ENCODE data around the gene CD27. TPM values are rescaled to one million over a fixed set of nuclear protein-coding genes. Genes with fewer than 3 reads are reported as not detected.
"Not testable (repeated sequence)": the region's sequence is repeated elsewhere in the genome, so short reads cannot be mapped to it uniquely, and the experiment has no call there.

CD27 gene
- total and polyA plus RNA-seq, 2 donors (not counting 1 experiment from before 2014, with no cell fraction given): 102 to 116 TPM

DNA sequence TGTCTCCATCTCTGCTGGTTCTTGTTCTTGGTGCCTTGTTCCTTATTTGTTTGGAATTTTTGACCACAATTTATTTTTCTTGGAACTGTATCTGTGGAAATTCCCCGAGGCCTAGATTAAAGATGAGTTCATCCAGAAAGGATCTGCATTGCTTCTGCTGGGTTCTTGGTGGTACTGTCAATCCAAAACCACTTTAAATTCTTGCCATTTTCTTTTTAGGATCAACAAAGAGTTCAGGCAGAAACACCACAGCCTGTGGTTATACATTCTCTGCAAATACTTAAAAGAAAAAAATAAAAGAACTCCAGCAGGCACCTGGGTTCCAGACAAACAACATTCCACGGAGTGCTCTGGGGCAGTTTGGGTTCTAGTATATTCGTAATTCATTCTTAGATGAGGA is 31.7 kb downstream of the CD27 start:
- H3K4me1 ChIP-seq (ENCODE audit: control insufficient read depth in 2 of 2, insufficient read depth in 2 of 2, low read length in 2 of 2): no peaks in the 10 kb centered on the region
- ChIA-PET CTCF (no interaction called here), POLR2A (no interaction called here)
- WGBS (ENCODE audit: insufficient coverage): 100% methylated on average over 2 of the region's 3 CpGs
- DNase-seq (no peak), ATAC-seq (ENCODE audit: low read depth) (no peak)
- H3K4me3 Mint-ChIP-seq: no peak overlapping the region
- no peaks in the 10 kb centered on the region for H3K36me3 ChIP-seq (replicated peaks in 1 of 2; ENCODE audit: control extremely low read depth in 1 of 2, control insufficient read depth in 1 of 2, extremely low read depth in 1 of 2, insufficient read depth in 2 of 2, low read length in 1 of 2)
- no peaks in the 10 kb centered on the region for H3K79me2 ChIP-seq (ENCODE audit: control insufficient read depth, insufficient read depth, low read length)
- H3K27ac ChIP-seq (ENCODE audit: low read length in 2 of 2): no peak overlapping the region
- TF ChIP-seq, protein P1, sequence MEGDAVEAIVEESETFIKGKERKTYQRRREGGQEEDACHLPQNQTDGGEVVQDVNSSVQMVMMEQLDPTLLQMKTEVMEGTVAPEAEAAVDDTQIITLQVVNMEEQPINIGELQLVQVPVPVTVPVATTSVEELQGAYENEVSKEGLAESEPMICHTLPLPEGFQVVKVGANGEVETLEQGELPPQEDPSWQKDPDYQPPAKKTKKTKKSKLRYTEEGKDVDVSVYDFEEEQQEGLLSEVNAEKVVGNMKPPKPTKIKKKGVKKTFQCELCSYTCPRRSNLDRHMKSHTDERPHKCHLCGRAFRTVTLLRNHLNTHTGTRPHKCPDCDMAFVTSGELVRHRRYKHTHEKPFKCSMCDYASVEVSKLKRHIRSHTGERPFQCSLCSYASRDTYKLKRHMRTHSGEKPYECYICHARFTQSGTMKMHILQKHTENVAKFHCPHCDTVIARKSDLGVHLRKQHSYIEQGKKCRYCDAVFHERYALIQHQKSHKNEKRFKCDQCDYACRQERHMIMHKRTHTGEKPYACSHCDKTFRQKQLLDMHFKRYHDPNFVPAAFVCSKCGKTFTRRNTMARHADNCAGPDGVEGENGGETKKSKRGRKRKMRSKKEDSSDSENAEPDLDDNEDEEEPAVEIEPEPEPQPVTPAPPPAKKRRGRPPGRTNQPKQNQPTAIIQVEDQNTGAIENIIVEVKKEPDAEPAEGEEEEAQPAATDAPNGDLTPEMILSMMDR (IDR thresholded peaks at IDR 0.05): no peak
- TF ChIP-seq EZH2 (IDR thresholded peaks at IDR 0.05; ENCODE audit: borderline replicate concordance, insufficient read depth, low read depth, low read length, poor library complexity, severe bottlenecking): no peak
- H3K27me3 ChIP-seq (replicated peaks in 1 of 4; ENCODE audit: control extremely low read depth in 1 of 4, control insufficient read depth in 3 of 4, insufficient read depth in 4 of 4, low read length in 3 of 4): no peaks in the 10 kb centered on the region
- H3K4me1 Mint-ChIP-seq: no peaks in the 10 kb centered on the region
- no peak overlapping the region for H3K27ac Mint-ChIP-seq
- peaks cover 18% of the 10 kb centered on the region for H3K27me3 Mint-ChIP-seq
- H3K4me2 ChIP-seq (replicated peaks; ENCODE audit: low read depth, low read length, poor library complexity, severe bottlenecking): no peak overlapping the region
- intact Hi-C loops (cut with micrococcal nuclease): no loop called here
- no peaks in the 10 kb centered on the region for H4K20me1 ChIP-seq (ENCODE audit: control insufficient read depth, insufficient read depth, low read length, poor library complexity, severe bottlenecking)
- H3K9me3 Mint-ChIP-seq (ENCODE audit: insufficient read depth): no peaks in the 10 kb centered on the region
- no peaks in the 10 kb centered on the region for H3K9me3 ChIP-seq (ENCODE audit: control extremely low read depth in 1 of 3, control insufficient read depth in 2 of 3, insufficient read depth in 1 of 3, low read length in 2 of 3)
- no peak overlapping the region for H3K4me3 ChIP-seq (ENCODE audit: control extremely low read depth in 1 of 5, extremely low read depth in 1 of 5, insufficient read depth in 1 of 5, low read depth in 2 of 5, low read length in 4 of 5)
- no peak overlapping the region for H2AFZ ChIP-seq (ENCODE audit: insufficient read depth, low read depth, low read length, poor library complexity, severe bottlenecking)
- no peak overlapping the region for H3K9ac ChIP-seq (ENCODE audit: low read length)

DNA sequence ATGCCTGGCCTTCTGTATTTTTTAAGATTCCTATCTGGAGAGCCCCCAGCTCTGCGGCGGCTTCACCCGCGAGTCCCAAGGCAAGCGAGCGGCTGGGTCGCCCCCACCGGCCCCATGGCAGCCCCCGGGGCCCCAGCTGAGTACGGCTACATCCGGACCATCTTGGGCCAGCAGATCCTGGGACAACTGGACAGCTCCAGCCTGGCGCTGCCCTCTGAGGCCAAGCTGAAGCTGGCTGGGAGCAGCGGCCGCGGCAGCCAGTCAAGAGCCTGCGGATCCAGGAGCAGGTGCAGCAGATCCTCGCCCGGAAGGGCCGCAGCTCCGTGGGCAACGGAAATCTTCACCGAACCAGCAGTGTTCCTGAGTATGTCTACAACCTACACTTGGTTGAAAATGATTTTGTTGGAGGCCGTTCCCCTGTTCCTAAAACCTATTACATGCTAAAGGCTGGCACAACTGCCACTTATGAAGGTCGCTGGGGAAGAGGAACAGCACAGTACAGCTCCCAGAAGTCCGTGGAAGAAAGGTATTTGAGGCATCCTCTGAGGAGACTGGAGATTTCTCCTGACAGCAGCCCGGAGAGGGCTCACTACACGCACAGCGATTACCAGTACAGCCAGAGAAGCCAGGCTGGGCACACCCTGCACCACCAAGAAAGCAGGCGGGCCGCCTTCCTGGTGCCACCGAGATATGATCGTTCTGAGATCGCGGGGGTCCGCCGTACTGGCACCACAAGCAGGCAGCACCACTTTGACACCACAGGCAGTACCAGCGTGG is 33.0 kb downstream of the CD27 start:
- H3K9me3 Mint-ChIP-seq (ENCODE audit: insufficient read depth); H3K9ac ChIP-seq (ENCODE audit: low read length); H3K4me1 Mint-ChIP-seq; DNase-seq; H3K4me3 ChIP-seq (ENCODE audit: control extremely low read depth in 1 of 5, extremely low read depth in 1 of 5, insufficient read depth in 1 of 5, low read depth in 2 of 5, low read length in 4 of 5); intact Hi-C loops (cut with micrococcal nuclease); ATAC-seq (ENCODE audit: low read depth); H3K27ac ChIP-seq (ENCODE audit: low read length in 2 of 2); H3K36me3 ChIP-seq (replicated peaks in 1 of 2; ENCODE audit: control extremely low read depth in 1 of 2, control insufficient read depth in 1 of 2, extremely low read depth in 1 of 2, insufficient read depth in 2 of 2, low read length in 1 of 2); H3K27me3 ChIP-seq (replicated peaks in 1 of 4; ENCODE audit: control extremely low read depth in 1 of 4, control insufficient read depth in 3 of 4, insufficient read depth in 4 of 4, low read length in 3 of 4); H2AFZ ChIP-seq (ENCODE audit: insufficient read depth, low read depth, low read length, poor library complexity, severe bottlenecking); H3K27ac Mint-ChIP-seq; H3K4me2 ChIP-seq (replicated peaks; ENCODE audit: low read depth, low read length, poor library complexity, severe bottlenecking); H3K4me1 ChIP-seq (ENCODE audit: control insufficient read depth in 2 of 2, insufficient read depth in 2 of 2, low read length in 2 of 2); H3K79me2 ChIP-seq (ENCODE audit: control insufficient read depth, insufficient read depth, low read length); H3K4me3 Mint-ChIP-seq; H4K20me1 ChIP-seq (ENCODE audit: control insufficient read depth, insufficient read depth, low read length, poor library complexity, severe bottlenecking); H3K9me3 ChIP-seq (ENCODE audit: control extremely low read depth in 1 of 3, control insufficient read depth in 2 of 3, insufficient read depth in 1 of 3, low read length in 2 of 3): not testable (repeated sequence)
- ChIA-PET CTCF (interaction anchor here (0.7 kb wide), 1 partner anchor 53 kb away, joined by 3 read pairs; no protein-coding TSS in a partner anchor), POLR2A (interaction anchor here (0.7 kb wide), 1 partner anchor 169 kb away, joined by 5 read pairs; no protein-coding TSS in a partner anchor)
- WGBS (ENCODE audit: insufficient coverage): 95% methylated on average over 36 of the region's 37 CpGs
- peaks cover 18% of the 10 kb centered on the region for H3K27me3 Mint-ChIP-seq

All from B cell (primary cell).